ENCODE data around the gene ZNF195.
"Not testable (repeated sequence)": the region's sequence is repeated elsewhere in the genome, so short reads cannot be mapped to it uniquely, and the experiment has no call there.

- not testable (repeated sequence) for TF ChIP-seq FOXA1 (IDR thresholded peaks at IDR 0.05); SP1 (IDR thresholded peaks at IDR 0.05); HDGF (IDR thresholded peaks at IDR 0.05; ENCODE audit: borderline replicate concordance); FOXM1 (IDR thresholded peaks at IDR 0.05; ENCODE audit: borderline replicate concordance); LEF1 (IDR thresholded peaks at IDR 0.05; ENCODE audit: borderline replicate concordance)
Observed at GRCh38 chr11:3330064-3330463, 48.9 kb downstream of the ZNF195 start.
